ENCODE data around the gene ABTB2.
"Not testable (repeated sequence)": the region's sequence is repeated elsewhere in the genome, so short reads cannot be mapped to it uniquely, and the experiment has no call there.

ABTB2 gene

GRCh38 chr11:34260072-34260575 is 97.7 kb downstream of the ABTB2 start:
- no peak for DNase-seq

GRCh38 chr11:34259087-34259486 is 98.7 kb downstream of the ABTB2 start:
- DNase-seq, result no peak

- no peak for DNase-seq
These were observed 101.2 kb downstream of the ABTB2 start for GRCh38 chr11:34256626-34257025.

- no peak for DNase-seq
These were observed 101.7 kb downstream of the ABTB2 start for GRCh38 chr11:34256150-34256549.

- DNase-seq, result no peak
These were observed 102.7 kb downstream of the ABTB2 start for GRCh38 chr11:34255101-34255500.

GRCh38 chr11:34254011-34254410 is 103.8 kb downstream of the ABTB2 start:
- DNase-seq, result no peak

- peak; percentile 43 to 79 for DNase-seq
These were observed 105.2 kb downstream of the ABTB2 start for GRCh38 chr11:34252651-34253050.

- no peak for DNase-seq
These were observed 105.8 kb downstream of the ABTB2 start for GRCh38 chr11:34252015-34252414.

- no peak for DNase-seq
These were observed 106.2 kb downstream of the ABTB2 start for GRCh38 chr11:34251589-34251980.

GRCh38 chr11:34250732-34251588 is 106.8 kb downstream of the ABTB2 start:
- no peak for DNase-seq

GRCh38 chr11:34250211-34250610 is 107.6 kb downstream of the ABTB2 start:
- no peak for DNase-seq

GRCh38 chr11:34249439-34249838 is 108.4 kb downstream of the ABTB2 start:
- no peak for DNase-seq

- DNase-seq, result not testable (repeated sequence)
These were observed 111.3 kb downstream of the ABTB2 start for GRCh38 chr11:34246511-34246910.

- no peak for DNase-seq
These were observed 112.8 kb downstream of the ABTB2 start for GRCh38 chr11:34245041-34245440.

- no peak for DNase-seq
These were observed 114.0 kb downstream of the ABTB2 start for GRCh38 chr11:34243600-34244464.

- DNase-seq, result no peak
These were observed 115.7 kb downstream of the ABTB2 start for GRCh38 chr11:34242037-34242625.

- no peak for DNase-seq
These were observed 117.7 kb downstream of the ABTB2 start for GRCh38 chr11:34240150-34240494.

GRCh38 chr11:34239465-34240149 is 118.2 kb downstream of the ABTB2 start:
- DNase-seq, result no peak

- DNase-seq, result no peak
These were observed 118.8 kb downstream of the ABTB2 start for GRCh38 chr11:34238966-34239365.

- no peak for DNase-seq
These were observed 119.3 kb downstream of the ABTB2 start for GRCh38 chr11:34238533-34238932.

- no peak for DNase-seq
These were observed 121.2 kb downstream of the ABTB2 start for GRCh38 chr11:34236572-34236971.

- DNase-seq, result no peak
These were observed 122.2 kb downstream of the ABTB2 start for GRCh38 chr11:34235591-34236071.

GRCh38 chr11:34235189-34235588 is 122.6 kb downstream of the ABTB2 start:
- no peak for DNase-seq

Data from NCI-H2081 (cell line).